ENCODE measurements around the gene PFN3. TPM values are rescaled to one million over a fixed set of nuclear protein-coding genes. Genes with fewer than 3 reads are reported as not detected.

The PFN3 gene
- total RNA-seq, 1 donor from 2014 or later = not detected

DNA sequence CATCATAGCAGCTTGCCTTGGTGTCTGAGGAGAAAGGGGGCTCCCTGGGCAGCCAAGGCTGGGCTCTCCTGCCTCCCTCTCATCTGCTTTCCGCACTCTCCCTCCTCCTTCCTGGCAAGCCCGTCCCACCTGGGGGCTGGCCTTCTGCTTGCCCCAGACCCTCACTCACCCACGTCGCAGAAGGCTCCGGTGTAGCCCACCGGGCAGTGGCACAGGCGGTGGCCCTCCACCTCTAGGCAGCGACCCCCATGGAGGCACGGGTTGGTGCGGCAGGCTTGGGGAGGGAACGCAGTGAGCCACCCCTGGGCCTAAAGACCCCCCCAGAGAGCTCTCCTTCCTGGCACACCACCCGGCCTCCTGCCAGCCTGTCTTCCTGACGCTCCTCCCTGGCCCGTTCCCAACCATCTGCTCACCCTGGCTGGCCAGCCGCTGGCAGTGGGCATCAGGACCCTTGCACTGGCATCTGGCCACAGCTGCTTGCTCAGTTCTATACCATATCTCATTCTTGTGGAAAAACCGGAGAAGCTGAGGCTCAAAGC is 4.2 kb upstream of the PFN3 start:
- Mint-ChIP-seq H3K27me3 (ENCODE audit: insufficient read depth, low read depth) (peaks cover 53% of the 10 kb centered on the region), H3K4me3 (peak overlapping the region; percentile 74), H3K36me3 (no peaks in the 10 kb centered on the region), H3K9me3 (no peaks in the 10 kb centered on the region), H3K27ac (no peak overlapping the region), H3K4me1 (peaks cover 10% of the 10 kb centered on the region)
- Histone ChIP-seq H3K4me1 (peaks cover 15% of the 10 kb centered on the region), H3K4me3 (peak overlapping the region; percentile 49), H3F3A (ENCODE audit: low read depth) (peaks cover 28% of the 10 kb centered on the region), H3K79me2 (ENCODE audit: low read depth) (no peaks in the 10 kb centered on the region), H2AFZ (replicated peaks) (peak overlapping the region; percentile 90), H3K27me3 (peaks cover 95% of the 10 kb centered on the region), H3K4me2 (peak overlapping the region; percentile 96), H4K20me1 (ENCODE audit: low read depth) (no peaks in the 10 kb centered on the region), H3K27ac (no peak overlapping the region), H3K9me3 (ENCODE audit: low read depth) (no peaks in the 10 kb centered on the region), H3K36me3 (no peaks in the 10 kb centered on the region), H3K9ac (no peak overlapping the region)
- TF ChIP-seq, protein P1, sequence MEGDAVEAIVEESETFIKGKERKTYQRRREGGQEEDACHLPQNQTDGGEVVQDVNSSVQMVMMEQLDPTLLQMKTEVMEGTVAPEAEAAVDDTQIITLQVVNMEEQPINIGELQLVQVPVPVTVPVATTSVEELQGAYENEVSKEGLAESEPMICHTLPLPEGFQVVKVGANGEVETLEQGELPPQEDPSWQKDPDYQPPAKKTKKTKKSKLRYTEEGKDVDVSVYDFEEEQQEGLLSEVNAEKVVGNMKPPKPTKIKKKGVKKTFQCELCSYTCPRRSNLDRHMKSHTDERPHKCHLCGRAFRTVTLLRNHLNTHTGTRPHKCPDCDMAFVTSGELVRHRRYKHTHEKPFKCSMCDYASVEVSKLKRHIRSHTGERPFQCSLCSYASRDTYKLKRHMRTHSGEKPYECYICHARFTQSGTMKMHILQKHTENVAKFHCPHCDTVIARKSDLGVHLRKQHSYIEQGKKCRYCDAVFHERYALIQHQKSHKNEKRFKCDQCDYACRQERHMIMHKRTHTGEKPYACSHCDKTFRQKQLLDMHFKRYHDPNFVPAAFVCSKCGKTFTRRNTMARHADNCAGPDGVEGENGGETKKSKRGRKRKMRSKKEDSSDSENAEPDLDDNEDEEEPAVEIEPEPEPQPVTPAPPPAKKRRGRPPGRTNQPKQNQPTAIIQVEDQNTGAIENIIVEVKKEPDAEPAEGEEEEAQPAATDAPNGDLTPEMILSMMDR (IDR thresholded peaks at IDR 0.05) = no peak
- no peak for TF ChIP-seq EZH2 (IDR thresholded peaks at IDR 0.05)
- no peak for TF ChIP-seq EZH2phosphoT487 (IDR thresholded peaks at IDR 0.05)
- DNase-seq (ENCODE audit: low spot score) = no peak

GRCh38 chr5:177403792-177404640 is 3.6 kb upstream of the PFN3 start:
- H3F3A ChIP-seq (ENCODE audit: low read depth) = peaks cover 28% of the 10 kb centered on the region
- H3K36me3 ChIP-seq = no peaks in the 10 kb centered on the region
- no peaks in the 10 kb centered on the region for H3K79me2 ChIP-seq (ENCODE audit: low read depth)
- Mint-ChIP-seq H3K4me3 (peak overlapping the region; percentile 86), H3K36me3 (no peaks in the 10 kb centered on the region), H3K9me3 (no peaks in the 10 kb centered on the region), H3K27me3 (ENCODE audit: insufficient read depth, low read depth) (peaks cover 48% of the 10 kb centered on the region), H3K27ac (no peak overlapping the region), H3K4me1 (peaks cover 10% of the 10 kb centered on the region)
- no peak overlapping the region for H3K27ac ChIP-seq
- no peaks in the 10 kb centered on the region for H3K9me3 ChIP-seq (ENCODE audit: low read depth)
- peak; percentile 83 for DNase-seq (ENCODE audit: low spot score)
- peak overlapping the region; percentile 90 for H2AFZ ChIP-seq (replicated peaks)
- peak overlapping the region; percentile 49 for H3K4me3 ChIP-seq
- H3K27me3 ChIP-seq = peaks cover 89% of the 10 kb centered on the region
- H3K4me2 ChIP-seq = peak overlapping the region; percentile 96
- peak; percentile 87 for TF ChIP-seq EZH2 (IDR thresholded peaks at IDR 0.05)
- TF ChIP-seq EZH2phosphoT487 (IDR thresholded peaks at IDR 0.05) = peak; percentile 67
- TF ChIP-seq, protein P1 (IDR thresholded peaks at IDR 0.05) = peak; percentile 52
- H3K4me1 ChIP-seq = peaks cover 15% of the 10 kb centered on the region
- H4K20me1 ChIP-seq (ENCODE audit: low read depth) = no peaks in the 10 kb centered on the region
- no peak overlapping the region for H3K9ac ChIP-seq

DNA sequence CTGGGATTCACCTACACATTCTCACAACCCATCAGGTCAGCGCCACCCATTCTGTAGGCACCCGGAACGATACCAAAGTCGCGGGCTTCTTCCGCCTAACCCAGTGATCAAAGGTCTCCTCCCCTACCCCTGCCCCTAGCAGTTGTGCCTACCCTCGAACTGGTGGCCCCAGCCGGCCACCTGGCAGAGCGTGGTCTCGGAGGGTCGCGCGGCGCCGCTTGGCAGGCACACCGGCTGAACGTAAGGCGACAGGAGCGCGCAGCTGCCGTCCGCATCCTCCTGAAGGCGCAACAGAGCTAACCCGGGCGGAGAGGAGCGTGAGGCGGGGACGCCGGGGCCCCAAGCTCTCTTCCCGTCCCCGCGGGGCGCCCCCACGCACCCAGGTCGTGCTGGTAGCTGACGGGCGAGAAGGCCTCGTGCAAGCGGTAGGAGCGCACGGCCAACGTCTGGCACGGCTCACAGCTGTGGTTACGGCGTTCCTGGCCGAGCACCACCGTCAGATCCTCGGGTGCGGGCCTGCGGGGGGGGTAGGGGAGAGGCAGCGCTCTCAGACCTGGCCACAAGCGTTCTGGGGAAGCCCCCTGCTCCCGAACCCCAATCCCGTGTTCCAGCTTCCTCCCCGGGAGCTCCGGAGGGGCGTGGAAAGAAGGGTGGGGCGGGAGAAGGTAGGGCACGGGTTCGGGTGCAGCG is 2.8 kb upstream of the PFN3 start:
- H3K36me3 ChIP-seq = no peaks in the 10 kb centered on the region
- no peaks in the 10 kb centered on the region for H4K20me1 ChIP-seq (ENCODE audit: low read depth)
- Mint-ChIP-seq H3K27me3 (ENCODE audit: insufficient read depth, low read depth) (peaks cover 48% of the 10 kb centered on the region), H3K4me1 (peaks cover 10% of the 10 kb centered on the region), H3K36me3 (no peaks in the 10 kb centered on the region), H3K9me3 (no peaks in the 10 kb centered on the region), H3K4me3 (peak overlapping the region; percentile 86), H3K27ac (no peak overlapping the region)
- TF ChIP-seq EZH2 (IDR thresholded peaks at IDR 0.05) = peak; percentile 84
- TF ChIP-seq EZH2phosphoT487 (IDR thresholded peaks at IDR 0.05) = peak; percentile 82
- TF ChIP-seq, protein P1 (IDR thresholded peaks at IDR 0.05) = no peak
- no peak overlapping the region for H3K27ac ChIP-seq
- peak; percentile 58 for DNase-seq (ENCODE audit: low spot score)
- peak overlapping the region; percentile 49 for H3K4me3 ChIP-seq
- H3F3A ChIP-seq (ENCODE audit: low read depth) = peaks cover 28% of the 10 kb centered on the region
- H3K9me3 ChIP-seq (ENCODE audit: low read depth) = no peaks in the 10 kb centered on the region
- no peak overlapping the region for H3K9ac ChIP-seq
- H3K4me1 ChIP-seq = peaks cover 15% of the 10 kb centered on the region
- H3K4me2 ChIP-seq = peak overlapping the region; percentile 96
- H2AFZ ChIP-seq (replicated peaks) = peak overlapping the region; percentile 90
- H3K79me2 ChIP-seq (ENCODE audit: low read depth) = no peaks in the 10 kb centered on the region
- H3K27me3 ChIP-seq = peaks cover 82% of the 10 kb centered on the region
